Neural cell (in vitro differentiated cells): Measurements from ENCODE around the gene PLXNA4. TPM values are rescaled to one million over a fixed set of nuclear protein-coding genes. Genes with fewer than 3 reads are reported as not detected.

ENCODE experiments used
- H2AFZ ChIP-seq: fragments of 200-600, 300-800 bp; sonication (generic), shearing (Covaris generic); 2 replicates; pipeline ENCODE4 v1.6.0; 2014; ENCODE audit warnings: low read depth, mild to moderate bottlenecking, antibody characterized with exemption, low read length, moderate library complexity
- H3F3A ChIP-seq: fragments of 200-600 bp; shearing (Covaris generic); 2 replicates; pipeline ENCODE4 v1.6.1; 2016; ENCODE audit warnings: mild to moderate bottlenecking, moderate library complexity, mixed read lengths, antibody characterized with exemption, low read length; ENCODE audit not compliant: insufficient read depth, poor library complexity, severe bottlenecking
- H3K27ac ChIP-seq: fragments of 200-600, 300-800 bp; sonication (generic), shearing (Covaris generic); 2 replicates; pipeline ENCODE4 v1.5.1; 2014; ENCODE audit warnings: mild to moderate bottlenecking, low read length, moderate library complexity
- H3K27me3 ChIP-seq: fragments of 300-800, 200-600 bp; sonication (generic), shearing (Covaris generic); 2 replicates; pipeline ENCODE4 v1.6.0; 2014; ENCODE audit warnings: mild to moderate bottlenecking, low read depth, low read length, moderate library complexity; ENCODE audit not compliant: insufficient read depth
- H3K36me3 ChIP-seq: fragments of 300-800, 200-600 bp; sonication (generic), shearing (Covaris generic); 2 replicates; pipeline ENCODE4 v1.5.1; 2014; ENCODE audit warnings: mild to moderate bottlenecking, antibody characterized with exemption, low read length, moderate library complexity; ENCODE audit not compliant: insufficient read depth
- H3K4me2 ChIP-seq: fragments of 300-800, 200-600 bp; sonication (generic), shearing (Covaris generic); 2 replicates; pipeline ENCODE4 v1.6.0; 2014; ENCODE audit warnings: mild to moderate bottlenecking, low read length
- H3K4me3 ChIP-seq: fragments of 300-800, 200-600 bp; sonication (generic), shearing (Covaris generic); 2 replicates; pipeline ENCODE4 v1.5.1; 2014; ENCODE audit warnings: mild to moderate bottlenecking, low read length, moderate library complexity
- H3K79me2 ChIP-seq: fragments of 200-600 bp; shearing (Covaris generic); replicated peaks from 2 replicates; pipeline ENCODE4 v1.6.0; 2014; ENCODE audit warnings: mild to moderate bottlenecking, low read length, moderate library complexity; ENCODE audit not compliant: insufficient read depth
- H3K9ac ChIP-seq: fragments of 300-800, 200-600 bp; sonication (generic), shearing (Covaris generic); 2 replicates; pipeline ENCODE4 v1.6.1; 2016; ENCODE audit warnings: mild to moderate bottlenecking, low read length, mixed read lengths
- H3K9me2 ChIP-seq: fragments of 200-600 bp; shearing (Covaris generic); 2 replicates; pipeline ENCODE4 v1.6.1; 2016; ENCODE audit warnings: mild to moderate bottlenecking, low read length, mixed read lengths; ENCODE audit not compliant: insufficient read depth
- H3K9me3 ChIP-seq: fragments of 200-600, 300-800 bp; sonication (generic), shearing (Covaris generic); 2 replicates; pipeline ENCODE4 v1.6.1; 2016; ENCODE audit warnings: mild to moderate bottlenecking, mixed run types, low read length, moderate library complexity, mixed read lengths
- H4K20me1 ChIP-seq: fragments of 200-600 bp; shearing (Covaris generic); 2 replicates; pipeline ENCODE4 v1.6.1; 2016; ENCODE audit warnings: mild to moderate bottlenecking, mixed run types; ENCODE audit not compliant: insufficient read depth
- CTCF ChIP-seq: fragments of 450-650 bp; IDR thresholded peaks from 2 replicates; pipeline ENCODE4 v1.5.1; 2014; ENCODE audit warnings: antibody characterized with exemption, mild to moderate bottlenecking, moderate library complexity; ENCODE audit not compliant: poor library complexity, severe bottlenecking
- EP300 ChIP-seq: fragments of 450-650 bp; conservative IDR thresholded peaks from 2 replicates; pipeline ENCODE4 v1.6.1; 2014; ENCODE audit warnings: antibody characterized with exemption, mild to moderate bottlenecking, moderate library complexity; ENCODE audit not compliant: poor library complexity, severe bottlenecking
- EZH2 ChIP-seq: fragments of 200-600, 300-800 bp; shearing (Covaris generic), sonication (generic); IDR thresholded peaks from 2 replicates; pipeline ENCODE4 v1.6.1; 2014; ENCODE audit warnings: antibody characterized with exemption, low read length, borderline replicate concordance, mild to moderate bottlenecking; ENCODE audit not compliant: insufficient read depth, poor library complexity, severe bottlenecking
- MXI1 ChIP-seq: fragments of 450-650 bp; conservative IDR thresholded peaks from 2 replicates; pipeline ENCODE4 v1.6.1; 2014; ENCODE audit warnings: antibody characterized with exemption, mild to moderate bottlenecking; ENCODE audit not compliant: poor library complexity, severe bottlenecking
- POLR2AphosphoS5 ChIP-seq: IDR thresholded peaks from 2 replicates; pipeline ENCODE4 v1.6.1; 2012
- RAD21 ChIP-seq: fragments of 450-650 bp; conservative IDR thresholded peaks from 2 replicates; pipeline ENCODE4 v1.6.1; 2014; ENCODE audit warnings: antibody characterized with exemption, mild to moderate bottlenecking, moderate library complexity
- REST ChIP-seq: IDR thresholded peaks from 2 replicates; pipeline ENCODE4 v1.6.1; 2012; ENCODE audit warnings: borderline replicate concordance
- SMC3 ChIP-seq: fragments of 450-650 bp; conservative IDR thresholded peaks from 2 replicates; pipeline ENCODE4 v1.6.1; 2014; ENCODE audit warnings: antibody characterized with exemption, mild to moderate bottlenecking, moderate library complexity; ENCODE audit not compliant: poor library complexity
- TAF1 ChIP-seq: IDR thresholded peaks from 2 replicates; pipeline ENCODE4 v1.6.1; 2012; ENCODE audit warnings: low read depth
- polyA plus RNA-seq: library from polyadenylated mRNA; depleted of rRNA; stranded (reverse); fragments of >200 nt; gene quantifications from 2 replicates; pipeline ENCODE4 v1.2.3, GENCODE V29; 2014

The PLXNA4 gene
- polyA plus RNA-seq, 1 donor from 2014 or later = 7.2 TPM

DNA sequence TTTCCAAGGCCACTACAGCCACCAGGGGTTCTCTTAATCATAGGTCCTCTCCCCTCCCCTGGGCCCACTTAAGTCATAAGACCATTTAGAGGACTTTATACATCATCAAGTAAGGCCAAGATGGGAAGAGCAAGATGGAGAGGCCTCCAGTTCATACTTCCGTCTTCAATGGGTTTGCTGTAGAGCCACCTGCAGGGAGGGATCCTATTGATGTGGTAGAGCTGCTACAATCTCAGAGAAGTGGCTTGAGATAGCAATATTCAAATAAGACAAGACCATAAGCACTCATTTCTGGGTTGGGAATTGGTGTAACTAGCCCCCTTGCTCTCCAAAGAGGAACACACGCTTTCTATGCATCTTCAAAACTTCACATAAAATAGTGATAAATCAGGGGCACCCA is 214.2 kb downstream of the PLXNA4 start:
- no peak for TF ChIP-seq TAF1
- TF ChIP-seq EZH2 = no peak
- TF ChIP-seq SMC3 = no peak
- TF ChIP-seq POLR2AphosphoS5 = no peak
- no peak for TF ChIP-seq RAD21
- TF ChIP-seq CTCF = no peak
- TF ChIP-seq REST = no peak
- TF ChIP-seq MXI1 = no peak
- TF ChIP-seq EP300 = no peak
- no peaks in the 10 kb centered on the region for H3K36me3 ChIP-seq
- no peaks in the 10 kb centered on the region for H3K9me2 ChIP-seq
- no peaks in the 10 kb centered on the region for H3K9me3 ChIP-seq
- H3K4me3 ChIP-seq = no peak overlapping the region
- H2AFZ ChIP-seq = no peak overlapping the region
- no peaks in the 10 kb centered on the region for H4K20me1 ChIP-seq
- H3K9ac ChIP-seq = no peak overlapping the region
- H3K27ac ChIP-seq = no peak overlapping the region
- H3K27me3 ChIP-seq = no peaks in the 10 kb centered on the region
- no peak overlapping the region for H3K4me2 ChIP-seq
- no peaks in the 10 kb centered on the region for H3F3A ChIP-seq
- no peaks in the 10 kb centered on the region for H3K79me2 ChIP-seq

DNA sequence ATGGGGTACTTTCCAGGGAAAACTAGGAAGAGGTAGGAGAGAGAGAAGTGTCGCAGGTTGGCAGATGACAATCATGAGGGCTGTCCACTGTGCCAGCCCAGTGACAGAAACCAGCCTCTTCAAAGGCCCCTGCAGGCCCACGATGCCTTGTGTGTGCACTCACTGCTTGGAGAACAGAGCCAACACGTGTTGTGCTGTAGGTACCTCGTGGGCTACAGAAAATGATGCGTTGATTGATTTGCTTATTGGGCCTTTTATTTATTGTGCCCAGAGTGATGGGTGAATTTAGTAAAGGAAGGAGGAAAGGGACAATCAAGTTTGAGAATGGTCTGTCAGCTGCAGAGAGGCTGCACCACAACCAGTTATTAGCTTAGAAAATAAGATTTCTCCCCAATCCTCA is 215.1 kb downstream of the PLXNA4 start:
- H3K27me3 ChIP-seq = no peaks in the 10 kb centered on the region
- no peaks in the 10 kb centered on the region for H3F3A ChIP-seq
- H3K79me2 ChIP-seq = no peaks in the 10 kb centered on the region
- TF ChIP-seq EP300 = no peak
- TF ChIP-seq TAF1 = no peak
- no peak for TF ChIP-seq REST
- TF ChIP-seq SMC3 = no peak
- no peak for TF ChIP-seq EZH2
- no peak for TF ChIP-seq MXI1
- TF ChIP-seq POLR2AphosphoS5 = no peak
- TF ChIP-seq RAD21 = no peak
- TF ChIP-seq CTCF = no peak
- no peak overlapping the region for H3K9ac ChIP-seq
- H2AFZ ChIP-seq = no peak overlapping the region
- H3K9me3 ChIP-seq = no peaks in the 10 kb centered on the region
- H3K27ac ChIP-seq = no peak overlapping the region
- H3K4me3 ChIP-seq = no peak overlapping the region
- no peaks in the 10 kb centered on the region for H3K36me3 ChIP-seq
- no peak overlapping the region for H3K4me2 ChIP-seq
- H3K9me2 ChIP-seq = no peaks in the 10 kb centered on the region
- no peaks in the 10 kb centered on the region for H4K20me1 ChIP-seq
